HepG2 (cell line): ENCODE measurements around the gene TNS1. TPM values are rescaled to one million over a fixed set of nuclear protein-coding genes. Genes with fewer than 3 reads are reported as not detected.
A peak's percentile ranks its signal among the peaks of the same experiment; 100 is the strongest.

Experiments used
- AKAP8 ChIP-seq: sonication (generic); formaldehyde crosslinking; IDR thresholded peaks from 2 replicates; pipeline ENCODE4 v1.5.1; 2020; ENCODE audit warnings: mild to moderate bottlenecking, missing genetic modification reagents
- BRF2 ChIP-seq: sonication (generic); formaldehyde crosslinking; IDR thresholded peaks from 2 replicates; pipeline ENCODE4 v1.8.1; 2022; ENCODE audit warnings: mild to moderate bottlenecking, missing genetic modification reagents
- FOXM1 ChIP-seq: sonication (generic); formaldehyde crosslinking; IDR thresholded peaks from 2 replicates; pipeline ENCODE4 v1.5.0; 2020; ENCODE audit warnings: missing genetic modification reagents
- KLF12 ChIP-seq: sonication (generic); formaldehyde crosslinking; IDR thresholded peaks from 2 replicates; pipeline ENCODE4 v1.4.0; 2020; ENCODE audit warnings: missing genetic modification reagents, borderline replicate concordance
- MAFF ChIP-seq: IDR thresholded peaks from 2 replicates; pipeline ENCODE4 v1.6.1; 2011; ENCODE audit warnings: low read depth, low read length, improper control_type of control experiment
- MBD4 ChIP-seq: IDR thresholded peaks from 2 replicates; pipeline ENCODE4 v1.6.1; 2012; ENCODE audit warnings: low read length, inconsistent platforms, borderline replicate concordance
- MTA3 ChIP-seq: sonication (generic); formaldehyde crosslinking; IDR thresholded peaks from 2 replicates; pipeline ENCODE4 v1.4.0; 2020; ENCODE audit warnings: missing genetic modification reagents
- NFE2L1 ChIP-seq: sonication (generic); formaldehyde crosslinking; IDR thresholded peaks from 2 replicates; pipeline ENCODE4 v1.4.0; 2020; ENCODE audit warnings: missing genetic modification reagents, mild to moderate bottlenecking, borderline replicate concordance
- RAD51 ChIP-seq: fragments of 450-650 bp; IDR thresholded peaks from 2 replicates; pipeline ENCODE4 v1.6.1; 2016; ENCODE audit warnings: borderline replicate concordance
- SP2 ChIP-seq: sonication (generic); formaldehyde crosslinking; IDR thresholded peaks from 2 replicates; pipeline ENCODE4 v1.5.1; 2020; ENCODE audit warnings: mild to moderate bottlenecking, missing genetic modification reagents
- TAF15 ChIP-seq: fragments of 200-400 bp; formaldehyde crosslinking; IDR thresholded peaks from one replicate; pipeline ENCODE4 v1.6.1; 2018; ENCODE audit warnings: mild to moderate bottlenecking, low read depth, low read length; ENCODE audit not compliant: poor library complexity, severe bottlenecking
- THRA ChIP-seq: sonication (generic); formaldehyde crosslinking; IDR thresholded peaks from 2 replicates; pipeline ENCODE4 v1.4.0; 2020; ENCODE audit warnings: missing genetic modification reagents, borderline replicate concordance
- ZBTB25 ChIP-seq: IDR thresholded peaks from 2 replicates; pipeline ENCODE4 v1.6.1; 2018; ENCODE audit warnings: missing genetic modification reagents
- ZNF281 ChIP-seq: sonication (generic); formaldehyde crosslinking; IDR thresholded peaks from 2 replicates; pipeline ENCODE4 v1.4.0; 2020; ENCODE audit warnings: missing genetic modification reagents, borderline replicate concordance
- ZNF44 ChIP-seq: sonication (generic); formaldehyde crosslinking; IDR thresholded peaks from 2 replicates; pipeline ENCODE4 v1.5.1; 2020; ENCODE audit warnings: mild to moderate bottlenecking, missing genetic modification reagents
- ZNF496 ChIP-seq: sonication (generic); formaldehyde crosslinking; IDR thresholded peaks from 2 replicates; pipeline ENCODE4 v1.8.1; 2023; ENCODE audit warnings: mild to moderate bottlenecking, moderate library complexity, missing genetic modification reagents; ENCODE audit not compliant: insufficient replicate concordance
- ZNF614 ChIP-seq: IDR thresholded peaks from 2 replicates; pipeline ENCODE4 v1.6.1; 2018; ENCODE audit warnings: missing biosample characterization, missing genetic modification reagents, inconsistent platforms, borderline replicate concordance
- polyA plus RNA-seq, 8 experiments: library from polyadenylated mRNA; depleted of rRNA in 3 of 8; stranded (reverse) in 7 of 8; unstranded in 1 of 8; fragments of >200 nt; fragmentation: Illumina TruSeq in 4 of 8; extraction: Trizol in 4 of 8; gene quantifications; 2 replicates each; pipeline versions ENCODE4 v1.2.1 to v1.2.3, GENCODE V29; 2011 to 2016; ENCODE audit warnings: low read depth in 4 of 8, missing spikeins in 1 of 8, mixed read lengths in 1 of 8; ENCODE audit not compliant: insufficient read depth in 1 of 8
- total RNA-seq, 5 experiments: library from RNA; depleted of rRNA; stranded (reverse); fragments of >200 nt; fragmentation: Illumina TruSeq; extraction: Trizol; gene quantifications; 2 replicates each; pipeline ENCODE4 v1.2.3, GENCODE V29; 2016; ENCODE audit warnings: low read depth in 1 of 5
- TF ChIP-seq, protein P1 (sequence below): IDR thresholded peaks from 2 replicates; pipeline ENCODE4 v1.6.1; 2016; ENCODE audit warnings: missing genetic modification reagents, missing compliant biosample characterization
- TF ChIP-seq, protein P2 (sequence below): IDR thresholded peaks from 2 replicates; pipeline ENCODE4 v1.6.1; 2016

The TNS1 gene
- total and polyA plus RNA-seq, 2 of the 13 experiments (the other 11 are each of a cell fraction or from before 2014, with no cell fraction given) = 1.9 to 118 TPM

DNA sequence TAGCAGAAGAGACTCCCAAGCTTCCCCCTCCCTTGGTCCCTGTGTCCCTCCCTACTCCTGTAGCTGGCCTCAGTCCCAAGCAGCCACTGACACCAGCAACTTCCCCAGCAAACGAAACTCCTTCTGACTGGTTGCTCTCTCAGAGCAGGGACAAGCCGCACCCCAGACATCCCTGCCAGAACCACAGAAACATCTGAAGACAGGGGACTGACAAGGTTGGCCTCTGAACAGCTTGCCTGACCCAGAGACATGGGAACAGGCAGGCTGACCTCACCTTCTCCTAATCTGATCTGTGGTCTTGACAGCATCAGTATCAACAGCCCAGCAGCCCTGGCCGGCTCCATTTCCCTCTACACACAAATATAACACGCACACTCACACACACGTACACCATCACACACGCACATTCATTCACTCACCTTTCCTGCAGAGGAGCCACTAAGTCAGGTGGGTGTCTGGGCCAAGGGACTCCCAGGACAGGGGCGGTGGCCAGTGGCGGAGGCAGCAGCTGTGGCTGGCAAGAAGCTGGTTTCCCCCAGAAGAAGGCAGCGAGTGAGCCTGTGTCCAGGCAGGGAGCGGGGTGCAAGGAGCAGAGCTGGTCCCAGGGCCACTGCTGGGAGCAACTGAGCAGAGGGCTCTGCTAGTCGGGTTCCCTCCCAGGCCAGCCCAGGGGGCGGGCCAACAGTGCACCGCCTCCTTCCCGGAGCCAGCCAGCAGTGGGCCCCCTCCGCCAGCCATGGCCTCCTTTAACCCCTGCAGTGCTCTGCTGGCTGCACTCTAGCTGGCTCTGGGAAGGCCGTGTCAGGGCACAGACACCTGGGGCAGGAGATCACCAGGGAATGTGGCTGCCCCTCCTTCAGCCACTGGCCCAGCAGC, 59.1 kb downstream of the TNS1 start (continued):
- TF ChIP-seq MTA3 (CRISPR knock-in tag) (no peak), SP2 (0 out of 2 replicates have a peak, but pooled peaks have one; percentile 51), RAD51 (no peak), BRF2 (CRISPR knock-in tag) (no peak), AKAP8 (CRISPR knock-in tag) (peak; percentile 69; the same call in 1 of the 2 replicates), MAFF (no peak), ZNF44 (CRISPR knock-in tag) (no peak), KLF12 (CRISPR knock-in tag) (no peak), ZNF496 (CRISPR knock-in tag) (no peak), FOXM1 (CRISPR knock-in tag) (no peak), MBD4 (no peak), ZNF614 (peak; percentile 61; the same call in 1 of the 2 replicates), NFE2L1 (CRISPR knock-in tag) (0 out of 2 replicates have a peak, but pooled peaks have one; percentile 28), TAF15 (no peak), ZBTB25 (CRISPR knock-in tag) (peak; percentile 31; the same call in 1 of the 2 replicates), THRA (CRISPR knock-in tag) (peak; percentile 94), ZNF281 (CRISPR knock-in tag) (no peak)
- TF ChIP-seq, protein P1, sequence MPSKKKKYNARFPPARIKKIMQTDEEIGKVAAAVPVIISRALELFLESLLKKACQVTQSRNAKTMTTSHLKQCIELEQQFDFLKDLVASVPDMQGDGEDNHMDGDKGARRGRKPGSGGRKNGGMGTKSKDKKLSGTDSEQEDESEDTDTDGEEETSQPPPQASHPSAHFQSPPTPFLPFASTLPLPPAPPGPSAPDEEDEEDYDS (CRISPR knock-in tag) = peak; percentile 89
- TF ChIP-seq, protein P2, sequence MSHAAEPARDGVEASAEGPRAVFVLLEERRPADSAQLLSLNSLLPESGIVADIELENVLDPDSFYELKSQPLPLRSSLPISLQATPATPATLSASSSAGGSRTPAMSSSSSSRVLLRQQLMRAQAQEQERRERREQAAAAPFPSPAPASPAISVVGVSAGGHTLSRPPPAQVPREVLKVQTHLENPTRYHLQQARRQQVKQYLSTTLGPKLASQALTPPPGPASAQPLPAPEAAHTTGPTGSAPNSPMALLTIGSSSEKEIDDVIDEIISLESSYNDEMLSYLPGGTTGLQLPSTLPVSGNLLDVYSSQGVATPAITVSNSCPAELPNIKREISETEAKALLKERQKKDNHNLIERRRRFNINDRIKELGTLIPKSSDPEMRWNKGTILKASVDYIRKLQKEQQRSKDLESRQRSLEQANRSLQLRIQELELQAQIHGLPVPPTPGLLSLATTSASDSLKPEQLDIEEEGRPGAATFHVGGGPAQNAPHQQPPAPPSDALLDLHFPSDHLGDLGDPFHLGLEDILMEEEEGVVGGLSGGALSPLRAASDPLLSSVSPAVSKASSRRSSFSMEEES (CRISPR knock-in tag) = no peak
